ENCODE data around the gene TRABD2B. TPM values are rescaled to one million over a fixed set of nuclear protein-coding genes. Genes with fewer than 3 reads are reported as not detected.
A peak's percentile ranks its signal among the peaks of the same experiment; 100 is the strongest.

TRABD2B gene
- total and polyA plus RNA-seq, 2 of the 13 experiments (the other 11 are each of a cell fraction or from before 2014, with no cell fraction given), result 0.04 TPM; not detected in 1

- no peak for TF ChIP-seq U2AF2 (IDR thresholded peaks at IDR 0.05; ENCODE audit: low read depth, low read length)
- TF ChIP-seq, protein P1, sequence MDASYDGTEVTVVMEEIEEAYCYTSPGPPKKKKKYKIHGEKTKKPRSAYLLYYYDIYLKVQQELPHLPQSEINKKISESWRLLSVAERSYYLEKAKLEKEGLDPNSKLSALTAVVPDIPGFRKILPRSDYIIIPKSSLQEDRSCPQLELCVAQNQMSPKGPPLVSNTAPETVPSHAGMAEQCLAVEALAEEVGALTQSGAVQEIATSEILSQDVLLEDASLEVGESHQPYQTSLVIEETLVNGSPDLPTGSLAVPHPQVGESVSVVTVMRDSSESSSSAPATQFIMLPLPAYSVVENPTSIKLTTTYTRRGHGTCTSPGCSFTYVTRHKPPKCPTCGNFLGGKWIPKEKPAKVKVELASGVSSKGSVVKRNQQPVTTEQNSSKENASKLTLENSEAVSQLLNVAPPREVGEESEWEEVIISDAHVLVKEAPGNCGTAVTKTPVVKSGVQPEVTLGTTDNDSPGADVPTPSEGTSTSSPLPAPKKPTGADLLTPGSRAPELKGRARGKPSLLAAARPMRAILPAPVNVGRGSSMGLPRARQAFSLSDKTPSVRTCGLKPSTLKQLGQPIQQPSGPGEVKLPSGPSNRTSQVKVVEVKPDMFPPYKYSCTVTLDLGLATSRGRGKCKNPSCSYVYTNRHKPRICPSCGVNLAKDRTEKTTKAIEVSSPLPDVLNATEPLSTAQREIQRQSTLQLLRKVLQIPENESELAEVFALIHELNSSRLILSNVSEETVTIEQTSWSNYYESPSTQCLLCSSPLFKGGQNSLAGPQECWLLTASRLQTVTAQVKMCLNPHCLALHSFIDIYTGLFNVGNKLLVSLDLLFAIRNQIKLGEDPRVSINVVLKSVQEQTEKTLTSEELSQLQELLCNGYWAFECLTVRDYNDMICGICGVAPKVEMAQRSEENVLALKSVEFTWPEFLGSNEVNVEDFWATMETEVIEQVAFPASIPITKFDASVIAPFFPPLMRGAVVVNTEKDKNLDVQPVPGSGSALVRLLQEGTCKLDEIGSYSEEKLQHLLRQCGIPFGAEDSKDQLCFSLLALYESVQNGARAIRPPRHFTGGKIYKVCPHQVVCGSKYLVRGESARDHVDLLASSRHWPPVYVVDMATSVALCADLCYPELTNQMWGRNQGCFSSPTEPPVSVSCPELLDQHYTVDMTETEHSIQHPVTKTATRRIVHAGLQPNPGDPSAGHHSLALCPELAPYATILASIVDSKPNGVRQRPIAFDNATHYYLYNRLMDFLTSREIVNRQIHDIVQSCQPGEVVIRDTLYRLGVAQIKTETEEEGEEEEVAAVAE (CRISPR knock-in tag; IDR thresholded peaks at IDR 0.05; ENCODE audit: borderline replicate concordance), result 0 out of 2 replicates have a peak, but pooled peaks have one; percentile 23
- TF ChIP-seq HNF1A (IDR thresholded peaks at IDR 0.05; ENCODE audit: low read depth), result 0 out of 2 replicates have a peak, but pooled peaks have one; percentile 42
- peak; percentile 88 for TF ChIP-seq HNF1A (CRISPR knock-in tag; IDR thresholded peaks at IDR 0.05; ENCODE audit: borderline replicate concordance)
- TF ChIP-seq ZNF230 (CRISPR knock-in tag; IDR thresholded peaks at IDR 0.05), result 0 out of 2 replicates have a peak, but pooled peaks have one; percentile 40
- TF ChIP-seq ZNF549 (CRISPR knock-in tag; IDR thresholded peaks at IDR 0.05), result no peak
- no peak for TF ChIP-seq CENPT (CRISPR knock-in tag; IDR thresholded peaks at IDR 0.05; ENCODE audit: low read depth)
- TF ChIP-seq TMF1 (CRISPR knock-in tag; IDR thresholded peaks at IDR 0.05; ENCODE audit: low read depth), result no peak
- TF ChIP-seq ZBTB40 (IDR thresholded peaks at IDR 0.05), result no peak
- no peak for TF ChIP-seq ZBTB40 (CRISPR knock-in tag; IDR thresholded peaks at IDR 0.05)
- no peak for TF ChIP-seq ONECUT2 (CRISPR knock-in tag; IDR thresholded peaks at IDR 0.05)
These were observed 159.2 kb downstream of the TRABD2B start (continued) for GRCh38 chr1:47837866-47838561.
